ENCODE results near the gene VASH1. TPM values are rescaled to one million over a fixed set of nuclear protein-coding genes. Genes with fewer than 3 reads are reported as not detected.
A peak's percentile ranks its signal among the peaks of the same experiment; 100 is the strongest.

The VASH1 gene
- total RNA-seq, 4 donors from 2014 or later, result 1.9 to 7.5 (median 3.6) TPM

DNA sequence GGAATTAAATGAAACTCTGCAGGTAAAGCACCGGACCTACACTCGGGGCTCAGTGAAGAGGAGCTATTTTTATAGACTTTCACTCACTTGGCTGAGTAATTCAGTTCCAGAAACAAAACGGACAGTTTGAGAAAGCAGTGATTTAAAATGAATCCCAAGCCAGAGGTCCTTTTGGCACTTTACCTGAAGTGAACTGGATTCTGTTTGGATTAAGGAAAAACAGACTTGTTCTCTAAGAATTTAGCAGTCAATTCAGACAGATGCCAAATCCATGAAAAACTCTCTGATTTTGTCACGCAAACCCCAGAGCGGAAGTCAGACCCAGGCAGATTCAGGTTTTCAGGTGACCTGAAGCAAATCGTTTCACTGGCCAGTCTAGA, 4.9 kb upstream of the VASH1 start:
- intact Hi-C loops (cut with DNase I; ENCODE audit: low total_unique reads) (no loop called here), in situ Hi-C loops (cut with MboI; ENCODE audit: low pct_ligation_motif_present in 1 of 4, low pct_unique_long_range_greater_than_20kb in 1 of 4, low sequenced_read_pairs in 3 of 4) (no loop called here)
- TF ChIP-seq POLR2AphosphoS5 (IDR thresholded peaks at IDR 0.05) (no peak), EP300 (IDR thresholded peaks at IDR 0.05; ENCODE audit: low read depth) (no peak), CTCF (IDR thresholded peaks at IDR 0.05) (no peak)
- DNase-seq, result no peak
- Histone ChIP-seq H3K27ac (no peak overlapping the region), H3K36me3 (no peaks in the 10 kb centered on the region), H3K27me3 (peaks cover 13% of the 10 kb centered on the region), H3K9me3 (no peaks in the 10 kb centered on the region), H3K4me3 (no peak overlapping the region), H3K4me1 (peaks cover 0 to 6% (median 5%) of the 10 kb centered on the region in 4 donors)
- 66 to 92% methylated on average over 3 to 6 of the region's 6 CpGs for WGBS, 2 donors (ENCODE audit: low coverage in 1 of 2)

DNA sequence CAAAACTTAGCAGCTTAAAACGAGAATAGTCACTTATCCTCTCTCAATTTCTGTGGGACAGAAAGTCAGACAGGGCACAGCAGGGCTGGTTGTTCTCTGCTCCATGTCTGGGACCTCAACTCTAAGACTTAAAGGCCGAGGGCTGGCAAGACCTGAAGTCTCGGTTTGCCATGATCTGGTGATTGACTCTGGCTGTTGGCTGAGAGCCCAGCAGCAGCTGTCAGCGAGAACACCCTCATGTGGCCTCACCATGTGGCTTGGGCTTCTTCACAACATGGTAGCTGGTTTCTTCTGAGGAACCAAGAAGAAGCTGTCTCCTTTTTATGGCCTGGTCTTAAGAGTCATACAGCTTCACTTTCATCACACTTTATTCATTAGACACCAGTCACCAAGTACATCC, 1.7 kb upstream of the VASH1 start:
- WGBS, 2 donors (ENCODE audit: low coverage in 1 of 2), result 67 to 75% methylated on average over 1 to 4 of the region's 4 CpGs
- no peaks in the 10 kb centered on the region for H3K36me3 ChIP-seq

GRCh38 chr14:76760331-76761135, 735 bp upstream of the VASH1 start:
- DNase-seq, result no peak
- WGBS, 2 donors (ENCODE audit: low coverage in 1 of 2), result 48% methylated on average over 25 of the region's 26 CpGs; no CpG with 5 or more reads in 1 of the 2 donors
- H3K27ac ChIP-seq, result peak overlapping the region in 3 of 4 donors; percentile 71 to 79 (median 76)
- no peaks in the 10 kb centered on the region for H3K9me3 ChIP-seq
- peaks cover 0 to 26% (median 18%) of the 10 kb centered on the region in 4 donors for H3K4me1 ChIP-seq
- H3K27me3 ChIP-seq, result peaks cover 29% of the 10 kb centered on the region
- H3K4me3 ChIP-seq, result peak overlapping the region; percentile 50 to 89 (median 65)
- in situ Hi-C loops (cut with MboI; ENCODE audit: low pct_ligation_motif_present in 1 of 4, low pct_unique_long_range_greater_than_20kb in 1 of 4, low sequenced_read_pairs in 3 of 4), result no loop called here
- intact Hi-C loops (cut with DNase I; ENCODE audit: low total_unique reads), result no loop called here
- TF ChIP-seq POLR2A (IDR thresholded peaks at IDR 0.05) (no peak), EP300 (IDR thresholded peaks at IDR 0.05; ENCODE audit: low read depth) (no peak), POLR2AphosphoS5 (IDR thresholded peaks at IDR 0.05) (no peak), CTCF (IDR thresholded peaks at IDR 0.05) (no peak)
- H3K36me3 ChIP-seq, result no peaks in the 10 kb centered on the region

More for the DNA sequence above, 1.7 kb upstream of the VASH1 start:
- Histone ChIP-seq H3K4me1 (peaks cover 0 to 22% (median 16%) of the 10 kb centered on the region in 4 donors), H3K9me3 (no peaks in the 10 kb centered on the region), H3K27ac (no peak overlapping the region), H3K4me3 (no peak overlapping the region), H3K27me3 (peaks cover 29% of the 10 kb centered on the region)
- no peak for DNase-seq
- TF ChIP-seq POLR2AphosphoS5 (IDR thresholded peaks at IDR 0.05) (no peak), POLR2A (IDR thresholded peaks at IDR 0.05) (no peak), EP300 (IDR thresholded peaks at IDR 0.05; ENCODE audit: low read depth) (no peak), CTCF (IDR thresholded peaks at IDR 0.05) (no peak)
- in situ Hi-C loops (cut with MboI; ENCODE audit: low pct_ligation_motif_present in 1 of 4, low pct_unique_long_range_greater_than_20kb in 1 of 4, low sequenced_read_pairs in 3 of 4) (no loop called here), intact Hi-C loops (cut with DNase I; ENCODE audit: low total_unique reads) (no loop called here)

DNA sequence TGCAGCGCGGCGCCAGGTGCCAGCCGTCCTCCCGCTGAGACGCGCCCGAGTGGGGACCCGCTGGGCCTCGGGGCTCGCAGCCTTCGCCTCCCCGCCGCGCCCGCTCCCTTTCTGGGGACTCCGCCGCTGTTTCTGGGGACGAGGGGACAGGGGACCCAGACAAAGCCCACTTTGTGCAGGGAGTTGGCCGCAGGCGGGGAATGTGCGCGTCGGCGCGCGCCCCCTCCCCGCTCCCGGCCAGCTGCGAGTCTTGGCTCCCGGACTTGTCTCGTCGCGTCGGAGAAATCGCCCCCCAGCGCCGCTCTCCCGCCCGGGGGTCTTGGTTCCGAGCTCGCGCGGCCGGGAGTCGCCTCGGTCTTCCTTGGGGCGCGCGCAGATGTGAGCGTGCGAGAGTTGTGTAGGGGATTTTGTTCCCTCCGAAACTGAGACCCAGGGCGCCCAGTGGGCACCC, 717 bp downstream of the VASH1 start:
- Histone ChIP-seq H3K4me1 (peaks cover 0 to 26% (median 18%) of the 10 kb centered on the region in 4 donors), H3K4me3 (peak overlapping the region; percentile 50 to 89 (median 65)), H3K27ac (peak overlapping the region; percentile 71 to 83 (median 78)), H3K9me3 (no peaks in the 10 kb centered on the region), H3K36me3 (no peaks in the 10 kb centered on the region), H3K27me3 (peaks cover 29% of the 10 kb centered on the region)
- in situ Hi-C loops (cut with MboI; ENCODE audit: low pct_ligation_motif_present in 1 of 4, low pct_unique_long_range_greater_than_20kb in 1 of 4, low sequenced_read_pairs in 3 of 4) (no loop called here), intact Hi-C loops (cut with DNase I; ENCODE audit: low total_unique reads) (no loop called here)
- DNase-seq, result no peak
- no peak for TF ChIP-seq POLR2A (IDR thresholded peaks at IDR 0.05)
- no peak for TF ChIP-seq CTCF (IDR thresholded peaks at IDR 0.05)
- no peak for TF ChIP-seq POLR2AphosphoS5 (IDR thresholded peaks at IDR 0.05)
- no peak for TF ChIP-seq EP300 (IDR thresholded peaks at IDR 0.05; ENCODE audit: low read depth)
- 0 to 1% methylated on average over 1 to 54 of the region's 54 CpGs for WGBS, 2 donors (ENCODE audit: low coverage in 1 of 2)
